Measurements from ENCODE around the gene RIPK4. TPM values are rescaled to one million over a fixed set of nuclear protein-coding genes. Genes with fewer than 3 reads are reported as not detected.

The RIPK4 gene
- total RNA-seq, 1 experiment from 2014 or later = 16.0 TPM

GRCh38 chr21:41769111-41769510, 2.3 kb upstream of the RIPK4 start:
- ChIA-PET POLR2A (ENCODE audit: low non-redundant PET) (no interaction called here), CTCF (interaction anchor here (1.5 kb wide), 1 partner anchor 9 kb away, joined by 5 read pairs; no protein-coding TSS in a partner anchor)
- DNase-seq (ENCODE audit: low spot score) = no peak
- Histone ChIP-seq H3K27me3 (replicated peaks; ENCODE audit: insufficient read depth, low read depth, low read length, poor library complexity) (peaks cover 3% of the 10 kb centered on the region), H3K27ac (ENCODE audit: low read depth, low read length, poor library complexity, severe bottlenecking) (peak overlapping the region; percentile 90), H3K4me3 (ENCODE audit: low read depth, low read length, poor library complexity, severe bottlenecking) (peak overlapping the region; percentile 70), H3K9me3 (ENCODE audit: low read depth, low read length, poor library complexity, severe bottlenecking) (no peaks in the 10 kb centered on the region), H3K4me1 (ENCODE audit: insufficient read depth, low read length, poor library complexity, severe bottlenecking) (peaks cover 18% of the 10 kb centered on the region), H3K36me3 (ENCODE audit: insufficient read depth, low read length, poor library complexity, severe bottlenecking) (no peaks in the 10 kb centered on the region)
- TF ChIP-seq EZH2 (IDR thresholded peaks at IDR 0.05; ENCODE audit: borderline replicate concordance, low read depth, low read length, poor library complexity, severe bottlenecking) (no peak), CTCF (conservative IDR thresholded peaks at IDR 0.05; ENCODE audit: low read depth, low read length) (no peak)
- no TSS peak for BruUV-seq (replicated peaks)
- intact Hi-C loops (cut with micrococcal nuclease; ENCODE audit: unreplicated experiment) = no loop called here

GRCh38 chr21:41768437-41769042, 1.7 kb upstream of the RIPK4 start:
- ChIA-PET CTCF (interaction anchor here (0.5 to 1.5 kb wide), 2 partner anchors 10 to 16 kb away, joined by 3 to 5 read pairs; no protein-coding TSS in a partner anchor), POLR2A (ENCODE audit: low non-redundant PET) (no interaction called here)
- Histone ChIP-seq H3K27ac (ENCODE audit: low read depth, low read length, poor library complexity, severe bottlenecking) (peak overlapping the region; percentile 90), H3K4me3 (ENCODE audit: low read depth, low read length, poor library complexity, severe bottlenecking) (peak overlapping the region; percentile 70), H3K4me1 (ENCODE audit: insufficient read depth, low read length, poor library complexity, severe bottlenecking) (peaks cover 23% of the 10 kb centered on the region), H3K27me3 (replicated peaks; ENCODE audit: insufficient read depth, low read depth, low read length, poor library complexity) (peaks cover 3% of the 10 kb centered on the region), H3K36me3 (ENCODE audit: insufficient read depth, low read length, poor library complexity, severe bottlenecking) (no peaks in the 10 kb centered on the region), H3K9me3 (ENCODE audit: low read depth, low read length, poor library complexity, severe bottlenecking) (no peaks in the 10 kb centered on the region)
- TF ChIP-seq EZH2 (IDR thresholded peaks at IDR 0.05; ENCODE audit: borderline replicate concordance, low read depth, low read length, poor library complexity, severe bottlenecking) (no peak), CTCF (conservative IDR thresholded peaks at IDR 0.05; ENCODE audit: low read depth, low read length) (peak; percentile 43)
- peak; percentile 59 for DNase-seq (ENCODE audit: low spot score)
- BruUV-seq (replicated peaks) = no TSS peak
- intact Hi-C loops (cut with micrococcal nuclease; ENCODE audit: unreplicated experiment) = no loop called here

- Histone ChIP-seq H3K4me3 (ENCODE audit: low read depth, low read length, poor library complexity, severe bottlenecking) (peak overlapping the region; percentile 70), H3K9me3 (ENCODE audit: low read depth, low read length, poor library complexity, severe bottlenecking) (no peaks in the 10 kb centered on the region), H3K27me3 (replicated peaks; ENCODE audit: insufficient read depth, low read depth, low read length, poor library complexity) (peaks cover 3% of the 10 kb centered on the region), H3K27ac (ENCODE audit: low read depth, low read length, poor library complexity, severe bottlenecking) (peak overlapping the region; percentile 90), H3K36me3 (ENCODE audit: insufficient read depth, low read length, poor library complexity, severe bottlenecking) (no peaks in the 10 kb centered on the region), H3K4me1 (ENCODE audit: insufficient read depth, low read length, poor library complexity, severe bottlenecking) (peaks cover 29% of the 10 kb centered on the region)
- TF ChIP-seq CTCF (conservative IDR thresholded peaks at IDR 0.05; ENCODE audit: low read depth, low read length) = no peak
- no peak for TF ChIP-seq EZH2 (IDR thresholded peaks at IDR 0.05; ENCODE audit: borderline replicate concordance, low read depth, low read length, poor library complexity, severe bottlenecking)
- BruUV-seq (replicated peaks) = no TSS peak
- POLR2A ChIA-PET (ENCODE audit: low non-redundant PET) = no interaction called here
- CTCF ChIA-PET = interaction anchor here (0.5 to 1.5 kb wide), 2 partner anchors 11 to 15 kb away, joined by 3 to 5 read pairs; no protein-coding TSS in a partner anchor
- intact Hi-C loops (cut with micrococcal nuclease; ENCODE audit: unreplicated experiment) = no loop called here
- peak; percentile 81 for DNase-seq (ENCODE audit: low spot score)
Observed at GRCh38 chr21:41767606-41768436, 969 bp upstream of the RIPK4 start.
